Measurements from ENCODE around the gene ITFG2. TPM values are rescaled to one million over a fixed set of nuclear protein-coding genes. Genes with fewer than 3 reads are reported as not detected.

Gene ITFG2
- total and polyA plus RNA-seq, 2 of the 13 experiments (the other 11 are each of a cell fraction or from before 2014, with no cell fraction given) = 14.8 to 15.5 TPM

DNA sequence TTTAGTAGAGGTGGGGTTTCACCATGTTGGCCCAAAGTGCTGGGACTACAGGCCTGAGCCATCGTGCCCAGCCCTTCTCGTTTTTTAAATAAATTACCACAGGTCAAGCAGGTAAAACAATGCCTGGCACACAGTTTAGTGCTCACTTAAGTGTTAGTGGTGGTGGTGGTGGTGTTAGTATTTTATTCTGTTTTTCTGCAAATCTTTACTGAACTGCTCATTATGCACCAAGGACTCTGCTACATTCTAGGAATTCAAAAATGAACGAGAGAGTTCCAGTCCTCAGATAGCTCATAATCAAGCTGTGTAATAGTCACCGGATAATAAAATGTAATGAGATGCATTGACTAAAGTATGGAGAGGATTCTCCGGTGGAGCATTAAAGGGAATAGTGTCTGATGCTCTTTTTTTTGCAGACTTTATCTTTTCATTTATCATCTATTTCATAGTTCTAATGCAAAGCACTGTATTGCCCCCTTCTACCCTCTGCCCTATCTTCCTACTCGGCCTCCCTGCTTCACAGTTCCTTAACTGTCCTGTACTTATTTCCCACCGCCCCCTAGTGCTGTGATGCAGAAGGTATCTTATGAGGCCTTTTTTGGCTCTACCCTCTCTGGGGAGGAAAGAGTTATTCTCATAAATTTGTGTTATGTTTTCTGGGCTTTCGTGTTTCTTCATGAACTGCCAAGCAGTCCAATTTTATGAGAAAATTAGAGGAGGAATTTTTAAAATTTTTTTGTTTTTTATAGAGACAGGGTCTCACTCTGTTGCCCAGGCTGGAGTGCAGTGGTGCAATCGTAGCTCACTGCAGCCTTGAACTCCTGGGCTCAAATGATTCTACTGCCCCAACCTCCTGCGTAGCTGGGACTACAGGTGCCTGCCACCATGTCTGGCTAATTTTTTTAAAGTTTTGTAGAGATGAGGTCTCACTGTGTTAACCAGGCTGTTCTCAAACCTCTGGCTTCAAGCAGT lies 1.0 kb downstream of the ITFG2 start (continued):
- TF ChIP-seq ZNF274 (CRISPR knock-in tag; IDR thresholded peaks at IDR 0.05) = no peak
- TF ChIP-seq RNF2 (conservative IDR thresholded peaks at IDR 0.05; ENCODE audit: low read depth) = no peak
- TF ChIP-seq SAP130 (CRISPR knock-in tag; IDR thresholded peaks at IDR 0.05; ENCODE audit: low read depth) = peak; percentile 65
- 0 out of 2 replicates have a peak, but pooled peaks have one; percentile 45 for TF ChIP-seq SNAPC4 (CRISPR knock-in tag; IDR thresholded peaks at IDR 0.05)
- no peak for TF ChIP-seq SIX1 (CRISPR knock-in tag; IDR thresholded peaks at IDR 0.05; ENCODE audit: borderline replicate concordance)
- no peak for TF ChIP-seq ZNF614 (CRISPR knock-in tag; IDR thresholded peaks at IDR 0.05; ENCODE audit: borderline replicate concordance)
- TF ChIP-seq ZNF567 (CRISPR knock-in tag; IDR thresholded peaks at IDR 0.05; ENCODE audit: borderline replicate concordance) = no peak
- TF ChIP-seq ZHX2 (IDR thresholded peaks at IDR 0.05; ENCODE audit: low read depth) = no peak
- TF ChIP-seq ZHX2 (CRISPR knock-in tag; IDR thresholded peaks at IDR 0.05; ENCODE audit: borderline replicate concordance) = no peak
- TF ChIP-seq SMC3 (IDR thresholded peaks at IDR 0.05; ENCODE audit: low read length) = peak; percentile 48
- TF ChIP-seq ATF6 (CRISPR knock-in tag; conservative IDR thresholded peaks at IDR 0.05) = no peak
- no peak for TF ChIP-seq ZNF224 (CRISPR knock-in tag; IDR thresholded peaks at IDR 0.05)
- TF ChIP-seq, protein P1, sequence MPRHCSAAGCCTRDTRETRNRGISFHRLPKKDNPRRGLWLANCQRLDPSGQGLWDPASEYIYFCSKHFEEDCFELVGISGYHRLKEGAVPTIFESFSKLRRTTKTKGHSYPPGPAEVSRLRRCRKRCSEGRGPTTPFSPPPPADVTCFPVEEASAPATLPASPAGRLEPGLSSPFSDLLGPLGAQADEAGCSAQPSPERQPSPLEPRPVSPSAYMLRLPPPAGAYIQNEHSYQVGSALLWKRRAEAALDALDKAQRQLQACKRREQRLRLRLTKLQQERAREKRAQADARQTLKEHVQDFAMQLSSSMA (CRISPR knock-in tag; IDR thresholded peaks at IDR 0.05) = 0 out of 2 replicates have a peak, but pooled peaks have one; percentile 4
- no peak for TF ChIP-seq ZNF101 (CRISPR knock-in tag; IDR thresholded peaks at IDR 0.05; ENCODE audit: borderline replicate concordance, low read depth)
- no peak for TF ChIP-seq MIER2 (CRISPR knock-in tag; IDR thresholded peaks at IDR 0.05)
